Measurements from ENCODE around the gene SASH1.

GRCh38 chr6:148507774-148508173 is 165.1 kb downstream of the SASH1 start:
- no peak for TF ChIP-seq MXI1 (conservative IDR thresholded peaks at IDR 0.05; ENCODE audit: poor library complexity, severe bottlenecking)
- TF ChIP-seq CTCF (IDR thresholded peaks at IDR 0.05; ENCODE audit: poor library complexity, severe bottlenecking), result no peak
- no peak for TF ChIP-seq POLR2AphosphoS5 (IDR thresholded peaks at IDR 0.05)
- TF ChIP-seq EZH2 (IDR thresholded peaks at IDR 0.05; ENCODE audit: borderline replicate concordance, insufficient read depth, low read length, poor library complexity, severe bottlenecking), result no peak
- TF ChIP-seq SMC3 (conservative IDR thresholded peaks at IDR 0.05; ENCODE audit: poor library complexity), result no peak
- no peak for TF ChIP-seq EP300 (conservative IDR thresholded peaks at IDR 0.05; ENCODE audit: poor library complexity, severe bottlenecking)
- TF ChIP-seq TAF1 (IDR thresholded peaks at IDR 0.05; ENCODE audit: low read depth), result no peak

All from neural cell (in vitro differentiated cells).